GM23338 (cell line): Measurements from ENCODE around the gene SYNE2. TPM values are rescaled to one million over a fixed set of nuclear protein-coding genes. Genes with fewer than 3 reads are reported as not detected.

ENCODE experiments used
- ATAC-seq: fragments of 200-7000 bp; cut with Tn5 transposase; 3 replicates; pipeline ENCODE4 v1.9.1; 2020
- DNase-seq: peaks from one replicate; pipeline ENCODE4 v3.0.0-alpha.2; 2015; ENCODE audit warnings: low spot score
- H2AFZ ChIP-seq: fragments of 200-600 bp; sonication (generic); 2 replicates; pipeline ENCODE4 v1.8.0; 2016; ENCODE audit warnings: antibody characterized with exemption, mild to moderate bottlenecking, moderate library complexity
- H3F3A ChIP-seq: fragments of 200-600 bp; sonication (generic); replicated peaks from 2 replicates; pipeline ENCODE4 v1.8.0; 2017; ENCODE audit warnings: antibody characterized with exemption, mixed run types, low read depth
- H3K27ac ChIP-seq: fragments of 200-600 bp; sonication (generic); 2 replicates; pipeline ENCODE4 v1.6.1; 2016; ENCODE audit warnings: low read depth
- H3K27me3 ChIP-seq: fragments of 200-600 bp; sonication (generic); 2 replicates; pipeline ENCODE4 v1.8.0; 2016; ENCODE audit warnings: mild to moderate bottlenecking, mixed run types, moderate library complexity; ENCODE audit not compliant: insufficient read depth
- H3K36me3 ChIP-seq: fragments of 200-600 bp; sonication (generic); 2 replicates; pipeline ENCODE4 v1.8.0; 2016; ENCODE audit warnings: mild to moderate bottlenecking; ENCODE audit not compliant: insufficient read depth
- H3K4me1 ChIP-seq: fragments of 200-600 bp; sonication (generic); 2 replicates; pipeline ENCODE4 v1.8.0; 2016; ENCODE audit warnings: mild to moderate bottlenecking, moderate library complexity; ENCODE audit not compliant: insufficient read depth
- H3K4me2 ChIP-seq: fragments of 200-600 bp; sonication (generic); 2 replicates; pipeline ENCODE4 v1.7.1; 2017; ENCODE audit warnings: mixed run types
- H3K4me3 ChIP-seq: fragments of 200-600 bp; sonication (generic); 2 replicates; pipeline ENCODE4 v1.6.1; 2016; ENCODE audit warnings: mixed run types
- H3K79me2 ChIP-seq: fragments of 200-600 bp; sonication (generic); replicated peaks from 2 replicates; pipeline ENCODE4 v1.8.0; 2017; ENCODE audit warnings: mild to moderate bottlenecking; ENCODE audit not compliant: insufficient read depth
- H3K9me2 ChIP-seq: fragments of 200-600 bp; sonication (generic); 2 replicates; pipeline ENCODE4 v1.8.0; 2017; ENCODE audit not compliant: insufficient read depth
- H4K20me1 ChIP-seq: fragments of 200-600 bp; sonication (generic); replicated peaks from 2 replicates; pipeline ENCODE4 v1.8.0; 2017; ENCODE audit warnings: mild to moderate bottlenecking; ENCODE audit not compliant: insufficient read depth
- H3K27ac Mint-ChIP-seq: 2 replicates; pipeline ENCODE4 v1.8.0; 2020; ENCODE audit warnings: inconsistent platforms, mild to moderate bottlenecking, moderate library complexity, mixed read lengths
- H3K27me3 Mint-ChIP-seq: 3 replicates; pipeline ENCODE4 v1.8.0; 2022; ENCODE audit warnings: low read depth, mild to moderate bottlenecking, moderate library complexity, mixed read lengths, inconsistent platforms; ENCODE audit not compliant: insufficient read depth, poor library complexity
- H3K36me3 Mint-ChIP-seq: 3 replicates; pipeline ENCODE4 v1.8.0; 2021; ENCODE audit warnings: low read depth, mild to moderate bottlenecking, inconsistent platforms, moderate library complexity, mixed read lengths
- H3K4me1 Mint-ChIP-seq: 3 replicates; pipeline ENCODE4 v1.8.0; 2020; ENCODE audit warnings: mild to moderate bottlenecking, inconsistent platforms, mixed read lengths
- H3K4me3 Mint-ChIP-seq: 3 replicates; pipeline ENCODE4 v1.8.0; 2021; ENCODE audit warnings: moderate library complexity, mild to moderate bottlenecking, inconsistent platforms, mixed read lengths
- H3K9me3 Mint-ChIP-seq: 3 replicates; pipeline ENCODE4 v1.8.0; 2020; ENCODE audit warnings: moderate library complexity, mild to moderate bottlenecking, inconsistent platforms, mixed read lengths
- CREB1 ChIP-seq: fragments of 250-450 bp; sonication (Bioruptor Pico); IDR thresholded peaks from 2 replicates; pipeline ENCODE4 v1.5.0; 2020; ENCODE audit warnings: low read depth, mild to moderate bottlenecking, moderate library complexity
- EZH2phosphoT487 ChIP-seq: fragments of 200-600 bp; sonication (generic); IDR thresholded peaks from one replicate; pipeline ENCODE4 v1.8.1; 2018; ENCODE audit warnings: antibody characterized with exemption; ENCODE audit not compliant: unreplicated experiment
- NANOG ChIP-seq: IDR thresholded peaks from 2 replicates; pipeline ENCODE4 v1.6.1; 2016; ENCODE audit warnings: antibody characterized with exemption, borderline replicate concordance
- ZNF114 ChIP-seq: fragments of 250-450 bp; sonication (Bioruptor Pico); IDR thresholded peaks from 2 replicates; pipeline ENCODE4 v1.5.0; 2020; ENCODE audit warnings: mild to moderate bottlenecking, moderate library complexity
- polyA plus RNA-seq: library from polyadenylated mRNA; unstranded; fragments of >200 nt; fragmentation: Nextera tagmentation; extraction: Ambion mirVana; gene quantifications from 2 replicates; pipeline ENCODE4 v1.2.1, GENCODE V29; 2016
- total RNA-seq: library from RNA; depleted of rRNA; stranded (reverse); fragments of >200 nt; shearing (Covaris generic); gene quantifications from 2 replicates; pipeline ENCODE4 v1.2.3, GENCODE V29; 2014
- TF ChIP-seq, protein P1 (sequence below): fragments of 250-450 bp; sonication (Bioruptor Pico); IDR thresholded peaks from 2 replicates; pipeline ENCODE4 v1.5.0; 2020; ENCODE audit warnings: mild to moderate bottlenecking, moderate library complexity
- TF ChIP-seq, protein P2 (sequence below), 2 experiments: fragments of 200-600 bp in 1 of 2; sonication (generic) in 1 of 2; conservative IDR thresholded peaks; 2 replicates each; pipeline versions ENCODE4 v1.5.1 to v1.6.1; 2016 to 2017; ENCODE audit warnings: antibody characterized with exemption in 2 of 2, low read depth in 2 of 2, mild to moderate bottlenecking in 2 of 2, moderate library complexity in 1 of 2
- TF ChIP-seq, protein P3 (sequence below): IDR thresholded peaks from one replicate; pipeline ENCODE4 v1.6.1; 2018; ENCODE audit warnings: antibody characterized with exemption; ENCODE audit not compliant: unreplicated experiment

SYNE2 gene
- total and polyA plus RNA-seq, 2 experiments from 2014 or later, result 34.3 to 86.5 TPM

DNA sequence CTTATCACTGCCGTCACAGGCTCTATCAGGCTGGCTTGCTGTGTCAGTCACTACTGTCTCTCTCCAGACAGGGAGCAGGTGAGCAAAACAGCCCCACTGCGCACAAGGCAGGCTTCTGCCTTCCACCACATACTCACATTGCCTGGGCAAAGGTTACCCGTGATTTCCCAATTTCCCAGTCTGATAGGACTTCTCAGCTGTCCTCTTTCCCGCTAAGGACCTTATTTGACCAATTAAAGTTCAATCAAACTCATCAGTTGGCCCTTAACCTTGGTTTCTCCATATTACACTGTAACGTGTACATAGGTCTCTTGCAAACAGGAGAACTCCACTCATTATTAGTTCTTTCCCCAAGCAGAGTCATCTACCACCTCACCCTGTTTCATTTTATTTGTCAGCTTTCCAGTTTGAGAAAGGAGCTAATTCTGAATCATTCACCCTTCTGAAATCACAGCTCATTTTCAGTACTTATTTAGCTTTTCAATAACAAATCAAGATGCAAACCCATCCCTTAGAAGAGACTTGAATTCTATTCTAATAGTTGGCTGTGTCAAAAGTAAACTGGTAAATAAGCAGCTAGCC, 270.5 kb downstream of the SYNE2 start (continued):
- TF ChIP-seq, protein P1, sequence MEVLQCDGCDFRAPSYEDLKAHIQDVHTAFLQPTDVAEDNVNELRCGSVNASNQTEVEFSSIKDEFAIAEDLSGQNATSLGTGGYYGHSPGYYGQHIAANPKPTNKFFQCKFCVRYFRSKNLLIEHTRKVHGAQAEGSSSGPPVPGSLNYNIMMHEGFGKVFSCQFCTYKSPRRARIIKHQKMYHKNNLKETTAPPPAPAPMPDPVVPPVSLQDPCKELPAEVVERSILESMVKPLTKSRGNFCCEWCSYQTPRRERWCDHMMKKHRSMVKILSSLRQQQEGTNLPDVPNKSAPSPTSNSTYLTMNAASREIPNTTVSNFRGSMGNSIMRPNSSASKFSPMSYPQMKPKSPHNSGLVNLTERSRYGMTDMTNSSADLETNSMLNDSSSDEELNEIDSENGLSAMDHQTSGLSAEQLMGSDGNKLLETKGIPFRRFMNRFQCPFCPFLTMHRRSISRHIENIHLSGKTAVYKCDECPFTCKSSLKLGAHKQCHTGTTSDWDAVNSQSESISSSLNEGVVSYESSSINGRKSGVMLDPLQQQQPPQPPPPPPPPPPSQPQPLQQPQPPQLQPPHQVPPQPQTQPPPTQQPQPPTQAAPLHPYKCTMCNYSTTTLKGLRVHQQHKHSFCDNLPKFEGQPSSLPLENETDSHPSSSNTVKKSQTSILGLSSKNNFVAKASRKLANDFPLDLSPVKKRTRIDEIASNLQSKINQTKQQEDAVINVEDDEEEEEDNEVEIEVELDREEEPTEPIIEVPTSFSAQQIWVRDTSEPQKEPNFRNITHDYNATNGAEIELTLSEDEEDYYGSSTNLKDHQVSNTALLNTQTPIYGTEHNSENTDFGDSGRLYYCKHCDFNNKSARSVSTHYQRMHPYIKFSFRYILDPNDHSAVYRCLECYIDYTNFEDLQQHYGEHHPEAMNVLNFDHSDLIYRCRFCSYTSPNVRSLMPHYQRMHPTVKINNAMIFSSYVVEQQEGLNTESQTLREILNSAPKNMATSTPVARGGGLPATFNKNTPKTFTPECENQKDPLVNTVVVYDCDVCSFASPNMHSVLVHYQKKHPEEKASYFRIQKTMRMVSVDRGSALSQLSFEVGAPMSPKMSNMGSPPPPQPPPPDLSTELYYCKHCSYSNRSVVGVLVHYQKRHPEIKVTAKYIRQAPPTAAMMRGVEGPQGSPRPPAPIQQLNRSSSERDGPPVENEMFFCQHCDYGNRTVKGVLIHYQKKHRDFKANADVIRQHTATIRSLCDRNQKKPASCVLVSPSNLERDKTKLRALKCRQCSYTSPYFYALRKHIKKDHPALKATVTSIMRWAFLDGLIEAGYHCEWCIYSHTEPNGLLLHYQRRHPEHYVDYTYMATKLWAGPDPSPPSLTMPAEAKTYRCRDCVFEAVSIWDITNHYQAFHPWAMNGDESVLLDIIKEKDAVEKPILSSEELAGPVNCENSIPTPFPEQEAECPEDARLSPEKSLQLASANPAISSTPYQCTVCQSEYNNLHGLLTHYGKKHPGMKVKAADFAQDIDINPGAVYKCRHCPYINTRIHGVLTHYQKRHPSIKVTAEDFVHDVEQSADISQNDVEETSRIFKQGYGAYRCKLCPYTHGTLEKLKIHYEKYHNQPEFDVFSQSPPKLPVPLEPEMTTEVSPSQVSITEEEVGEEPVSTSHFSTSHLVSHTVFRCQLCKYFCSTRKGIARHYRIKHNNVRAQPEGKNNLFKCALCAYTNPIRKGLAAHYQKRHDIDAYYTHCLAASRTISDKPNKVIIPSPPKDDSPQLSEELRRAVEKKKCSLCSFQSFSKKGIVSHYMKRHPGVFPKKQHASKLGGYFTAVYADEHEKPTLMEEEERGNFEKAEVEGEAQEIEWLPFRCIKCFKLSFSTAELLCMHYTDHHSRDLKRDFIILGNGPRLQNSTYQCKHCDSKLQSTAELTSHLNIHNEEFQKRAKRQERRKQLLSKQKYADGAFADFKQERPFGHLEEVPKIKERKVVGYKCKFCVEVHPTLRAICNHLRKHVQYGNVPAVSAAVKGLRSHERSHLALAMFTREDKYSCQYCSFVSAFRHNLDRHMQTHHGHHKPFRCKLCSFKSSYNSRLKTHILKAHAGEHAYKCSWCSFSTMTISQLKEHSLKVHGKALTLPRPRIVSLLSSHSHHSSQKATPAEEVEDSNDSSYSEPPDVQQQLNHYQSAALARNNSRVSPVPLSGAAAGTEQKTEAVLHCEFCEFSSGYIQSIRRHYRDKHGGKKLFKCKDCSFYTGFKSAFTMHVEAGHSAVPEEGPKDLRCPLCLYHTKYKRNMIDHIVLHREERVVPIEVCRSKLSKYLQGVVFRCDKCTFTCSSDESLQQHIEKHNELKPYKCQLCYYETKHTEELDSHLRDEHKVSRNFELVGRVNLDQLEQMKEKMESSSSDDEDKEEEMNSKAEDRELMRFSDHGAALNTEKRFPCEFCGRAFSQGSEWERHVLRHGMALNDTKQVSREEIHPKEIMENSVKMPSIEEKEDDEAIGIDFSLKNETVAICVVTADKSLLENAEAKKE (CRISPR knock-in tag), result no peak
- no peak for TF ChIP-seq NANOG
- TF ChIP-seq CREB1 (CRISPR knock-in tag), result no peak
- no peak for TF ChIP-seq ZNF114 (CRISPR knock-in tag)
- TF ChIP-seq, protein P2, sequence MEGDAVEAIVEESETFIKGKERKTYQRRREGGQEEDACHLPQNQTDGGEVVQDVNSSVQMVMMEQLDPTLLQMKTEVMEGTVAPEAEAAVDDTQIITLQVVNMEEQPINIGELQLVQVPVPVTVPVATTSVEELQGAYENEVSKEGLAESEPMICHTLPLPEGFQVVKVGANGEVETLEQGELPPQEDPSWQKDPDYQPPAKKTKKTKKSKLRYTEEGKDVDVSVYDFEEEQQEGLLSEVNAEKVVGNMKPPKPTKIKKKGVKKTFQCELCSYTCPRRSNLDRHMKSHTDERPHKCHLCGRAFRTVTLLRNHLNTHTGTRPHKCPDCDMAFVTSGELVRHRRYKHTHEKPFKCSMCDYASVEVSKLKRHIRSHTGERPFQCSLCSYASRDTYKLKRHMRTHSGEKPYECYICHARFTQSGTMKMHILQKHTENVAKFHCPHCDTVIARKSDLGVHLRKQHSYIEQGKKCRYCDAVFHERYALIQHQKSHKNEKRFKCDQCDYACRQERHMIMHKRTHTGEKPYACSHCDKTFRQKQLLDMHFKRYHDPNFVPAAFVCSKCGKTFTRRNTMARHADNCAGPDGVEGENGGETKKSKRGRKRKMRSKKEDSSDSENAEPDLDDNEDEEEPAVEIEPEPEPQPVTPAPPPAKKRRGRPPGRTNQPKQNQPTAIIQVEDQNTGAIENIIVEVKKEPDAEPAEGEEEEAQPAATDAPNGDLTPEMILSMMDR (conservative IDR thresholded peaks at IDR 0.05; ENCODE audit: low read depth in 2 of 2), result no peak

DNA sequence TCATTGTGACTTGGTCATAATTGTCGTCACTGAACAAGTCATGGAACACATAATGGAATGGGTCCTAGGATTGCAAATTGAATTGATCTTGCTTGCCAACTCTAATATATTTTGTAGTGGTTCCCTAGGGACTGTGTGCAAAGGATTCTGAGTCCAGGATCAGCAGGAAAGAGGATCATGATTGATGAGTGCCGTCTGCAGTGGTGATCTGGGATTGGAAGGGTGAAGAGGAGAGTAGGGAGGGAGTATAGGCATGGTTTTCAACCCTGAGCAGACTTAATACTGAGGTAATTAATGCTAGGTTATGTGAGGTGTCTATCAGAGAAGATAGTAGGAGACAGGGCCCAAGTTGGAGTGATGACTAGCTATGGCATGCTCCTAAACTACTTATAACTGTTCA, 272.5 kb downstream of the SYNE2 start:
- Histone ChIP-seq H3K27ac (no peak overlapping the region), H3K9me2 (no peaks in the 10 kb centered on the region), H3K79me2 (no peaks in the 10 kb centered on the region), H3K27me3 (no peaks in the 10 kb centered on the region), H4K20me1 (no peaks in the 10 kb centered on the region), H3K4me3 (no peak overlapping the region), H3K4me1 (no peaks in the 10 kb centered on the region), H3K4me2 (no peak overlapping the region), H2AFZ (no peak overlapping the region), H3F3A (no peaks in the 10 kb centered on the region), H3K36me3 (peaks cover 7% of the 10 kb centered on the region; the same call in 1 of the 2 replicates)
- no peaks in the 10 kb centered on the region for H3K4me1 Mint-ChIP-seq
- H3K27ac Mint-ChIP-seq, result no peak overlapping the region
- H3K27me3 Mint-ChIP-seq, result no peaks in the 10 kb centered on the region
- TF ChIP-seq, protein P3, sequence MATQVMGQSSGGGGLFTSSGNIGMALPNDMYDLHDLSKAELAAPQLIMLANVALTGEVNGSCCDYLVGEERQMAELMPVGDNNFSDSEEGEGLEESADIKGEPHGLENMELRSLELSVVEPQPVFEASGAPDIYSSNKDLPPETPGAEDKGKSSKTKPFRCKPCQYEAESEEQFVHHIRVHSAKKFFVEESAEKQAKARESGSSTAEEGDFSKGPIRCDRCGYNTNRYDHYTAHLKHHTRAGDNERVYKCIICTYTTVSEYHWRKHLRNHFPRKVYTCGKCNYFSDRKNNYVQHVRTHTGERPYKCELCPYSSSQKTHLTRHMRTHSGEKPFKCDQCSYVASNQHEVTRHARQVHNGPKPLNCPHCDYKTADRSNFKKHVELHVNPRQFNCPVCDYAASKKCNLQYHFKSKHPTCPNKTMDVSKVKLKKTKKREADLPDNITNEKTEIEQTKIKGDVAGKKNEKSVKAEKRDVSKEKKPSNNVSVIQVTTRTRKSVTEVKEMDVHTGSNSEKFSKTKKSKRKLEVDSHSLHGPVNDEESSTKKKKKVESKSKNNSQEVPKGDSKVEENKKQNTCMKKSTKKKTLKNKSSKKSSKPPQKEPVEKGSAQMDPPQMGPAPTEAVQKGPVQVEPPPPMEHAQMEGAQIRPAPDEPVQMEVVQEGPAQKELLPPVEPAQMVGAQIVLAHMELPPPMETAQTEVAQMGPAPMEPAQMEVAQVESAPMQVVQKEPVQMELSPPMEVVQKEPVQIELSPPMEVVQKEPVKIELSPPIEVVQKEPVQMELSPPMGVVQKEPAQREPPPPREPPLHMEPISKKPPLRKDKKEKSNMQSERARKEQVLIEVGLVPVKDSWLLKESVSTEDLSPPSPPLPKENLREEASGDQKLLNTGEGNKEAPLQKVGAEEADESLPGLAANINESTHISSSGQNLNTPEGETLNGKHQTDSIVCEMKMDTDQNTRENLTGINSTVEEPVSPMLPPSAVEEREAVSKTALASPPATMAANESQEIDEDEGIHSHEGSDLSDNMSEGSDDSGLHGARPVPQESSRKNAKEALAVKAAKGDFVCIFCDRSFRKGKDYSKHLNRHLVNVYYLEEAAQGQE, result no peak
- TF ChIP-seq EZH2phosphoT487 (no peak), CREB1 (CRISPR knock-in tag) (no peak)
- TF ChIP-seq, protein P2 (conservative IDR thresholded peaks at IDR 0.05; ENCODE audit: low read depth in 2 of 2), result no peak
- H3K9me3 Mint-ChIP-seq, result no peaks in the 10 kb centered on the region
- DNase-seq (no peak), ATAC-seq (no peak)
- H3K4me3 Mint-ChIP-seq, result no peak overlapping the region
- H3K36me3 Mint-ChIP-seq, result peaks cover 43% of the 10 kb centered on the region
